OCI-LY7 (cell line): ENCODE results near the gene MPPED2.

Source experiments
- EZH2phosphoT487 ChIP-seq: fragments of 200-600 bp; sonication (generic); IDR thresholded peaks from 2 replicates; pipeline ENCODE4 v1.6.1; 2018; ENCODE audit warnings: low read depth, borderline replicate concordance, mild to moderate bottlenecking, mixed run types, antibody characterized with exemption, low read length, moderate library complexity, mixed read lengths
- TF ChIP-seq, protein P1 (sequence below): fragments of 200-600 bp; sonication (generic); conservative IDR thresholded peaks from 2 replicates; pipeline ENCODE4 v1.5.1; 2014; ENCODE audit warnings: mild to moderate bottlenecking, antibody characterized with exemption, low read length, moderate library complexity, mixed read lengths

DNA sequence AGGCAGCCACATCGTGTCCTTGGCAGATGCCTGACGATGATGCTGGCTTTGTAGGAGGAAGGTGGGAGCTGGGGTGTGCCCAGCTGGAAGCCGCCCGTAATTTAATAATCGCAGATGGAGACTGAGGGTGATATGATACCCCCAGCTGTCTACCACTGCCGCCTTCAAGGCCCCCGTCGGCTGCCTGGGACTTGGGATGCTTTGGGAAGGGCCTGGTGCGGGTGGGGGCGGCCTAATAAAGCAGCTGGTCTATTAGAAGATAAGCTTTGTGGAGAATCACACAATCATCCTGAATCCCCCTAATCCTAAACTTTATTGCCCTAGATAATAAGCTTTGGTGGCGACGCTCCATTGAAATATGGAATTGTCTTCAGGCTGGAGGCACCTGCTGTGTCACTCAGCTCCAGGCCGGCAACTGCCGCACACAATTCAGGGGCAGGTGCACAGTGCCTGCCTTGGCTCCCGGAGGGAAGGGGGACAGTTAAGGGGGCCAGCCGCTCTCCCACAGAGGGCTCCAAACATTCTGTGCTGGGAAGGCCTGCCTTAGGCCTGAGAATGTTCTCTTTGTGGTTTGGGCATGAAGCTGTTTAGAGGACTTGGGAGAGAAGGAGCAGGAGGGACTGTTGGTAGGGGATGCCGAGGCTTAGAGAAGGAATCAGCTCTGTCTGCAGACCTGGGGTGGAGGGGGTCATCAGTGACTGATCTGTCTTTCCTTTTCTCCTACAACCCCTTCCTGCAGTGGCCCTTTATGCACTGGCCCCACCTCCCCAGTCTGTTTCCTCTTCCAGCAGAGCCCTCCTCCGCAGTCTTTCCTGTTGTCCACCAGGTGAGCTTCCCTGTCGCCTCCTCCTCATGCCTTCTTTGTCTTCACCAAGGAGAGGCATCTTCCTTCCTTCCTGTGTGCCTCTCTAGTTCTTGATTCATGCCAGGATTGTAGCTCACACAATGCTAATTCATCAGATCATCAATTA, 198.0 kb downstream of the MPPED2 start:
- TF ChIP-seq, protein P1, sequence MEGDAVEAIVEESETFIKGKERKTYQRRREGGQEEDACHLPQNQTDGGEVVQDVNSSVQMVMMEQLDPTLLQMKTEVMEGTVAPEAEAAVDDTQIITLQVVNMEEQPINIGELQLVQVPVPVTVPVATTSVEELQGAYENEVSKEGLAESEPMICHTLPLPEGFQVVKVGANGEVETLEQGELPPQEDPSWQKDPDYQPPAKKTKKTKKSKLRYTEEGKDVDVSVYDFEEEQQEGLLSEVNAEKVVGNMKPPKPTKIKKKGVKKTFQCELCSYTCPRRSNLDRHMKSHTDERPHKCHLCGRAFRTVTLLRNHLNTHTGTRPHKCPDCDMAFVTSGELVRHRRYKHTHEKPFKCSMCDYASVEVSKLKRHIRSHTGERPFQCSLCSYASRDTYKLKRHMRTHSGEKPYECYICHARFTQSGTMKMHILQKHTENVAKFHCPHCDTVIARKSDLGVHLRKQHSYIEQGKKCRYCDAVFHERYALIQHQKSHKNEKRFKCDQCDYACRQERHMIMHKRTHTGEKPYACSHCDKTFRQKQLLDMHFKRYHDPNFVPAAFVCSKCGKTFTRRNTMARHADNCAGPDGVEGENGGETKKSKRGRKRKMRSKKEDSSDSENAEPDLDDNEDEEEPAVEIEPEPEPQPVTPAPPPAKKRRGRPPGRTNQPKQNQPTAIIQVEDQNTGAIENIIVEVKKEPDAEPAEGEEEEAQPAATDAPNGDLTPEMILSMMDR = no peak
- TF ChIP-seq EZH2phosphoT487 = no peak
